ENCODE data around the gene FARS2.

- TF ChIP-seq CTCF (IDR thresholded peaks at IDR 0.05) = no peak
- no peak for TF ChIP-seq FOXJ3 (CRISPR knock-in tag; IDR thresholded peaks at IDR 0.05)
- no peak for TF ChIP-seq ZBTB33 (IDR thresholded peaks at IDR 0.05; ENCODE audit: borderline replicate concordance, low read depth)
- TF ChIP-seq MAX (IDR thresholded peaks at IDR 0.05; ENCODE audit: low read depth) = no peak
- TF ChIP-seq RCOR1 (IDR thresholded peaks at IDR 0.05; ENCODE audit: low read length) = no peak
- TF ChIP-seq EP300 (IDR thresholded peaks at IDR 0.05; ENCODE audit: borderline replicate concordance in 1 of 2, low read depth in 1 of 2, low read length in 1 of 2) = no peak
- no peak for TF ChIP-seq CHD2 (IDR thresholded peaks at IDR 0.05; ENCODE audit: low read length, partially characterized antibody)
- no peak for TF ChIP-seq USF2 (IDR thresholded peaks at IDR 0.05; ENCODE audit: borderline replicate concordance, low read depth, low read length)
- no peak for TF ChIP-seq TEAD4 (IDR thresholded peaks at IDR 0.05; ENCODE audit: borderline replicate concordance, insufficient read depth)
- TF ChIP-seq EZH2phosphoT487 (IDR thresholded peaks at IDR 0.05; ENCODE audit: borderline replicate concordance, low read depth) = no peak
Measured at GRCh38 chr6:5818959-5819358, 557.6 kb downstream of the FARS2 start.
